Upper lobe of left lung (tissue), 6 donors: Measurements from ENCODE around the gene TSPAN31. TPM values are rescaled to one million over a fixed set of nuclear protein-coding genes. Genes with fewer than 3 reads are reported as not detected.

Experiments used
- ATAC-seq, 2 donors: fragments of 200-7000 bp; cut with Tn5 transposase; one replicate each; pipeline ENCODE4 v1.9.1; 2022; ENCODE audit warnings: mild to moderate bottlenecking in 2 of 2, moderate library complexity in 2 of 2; ENCODE audit not compliant: low FRiP score in 2 of 2
- DNase-seq, 2 donors: peaks; one replicate each; pipeline ENCODE4 v3.0.0-alpha.2; 2019 to 2020
- H3K27ac ChIP-seq, 4 donors: fragments of 200-600 bp; sonication (generic); one replicate each; pipeline ENCODE4 v1.5.1; 2016 to 2019
- H3K27me3 ChIP-seq, 4 donors: fragments of 200-600 bp; sonication (generic); one replicate each; pipeline ENCODE4 v1.5.1; 2017 to 2019
- H3K36me3 ChIP-seq, 4 donors: fragments of 200-600 bp; sonication (generic); one replicate each; pipeline ENCODE4 v1.5.1; 2016 to 2019
- H3K4me1 ChIP-seq, 4 donors: fragments of 200-600 bp; sonication (generic); one replicate each; pipeline ENCODE4 v1.5.1; 2018 to 2019
- H3K4me3 ChIP-seq, 4 donors: fragments of 200-600 bp; sonication (generic); one replicate each; pipeline ENCODE4 v1.5.1; 2017 to 2019; ENCODE audit warnings: mild to moderate bottlenecking in 2 of 4, moderate library complexity in 1 of 4
- H3K9me3 ChIP-seq, 4 donors: fragments of 200-600 bp; sonication (generic); one replicate each; pipeline ENCODE4 v1.5.1; 2018 to 2019
- CTCF ChIP-seq, 6 experiments: fragments of 450-650 bp in 4 of 6; fragments of 200-600 bp in 2 of 6; sonication (generic) in 2 of 6; IDR thresholded peaks; one replicate each; pipeline ENCODE4 v1.5.1; 2016 to 2019; ENCODE audit warnings: antibody characterized with exemption in 6 of 6
- EP300 ChIP-seq, 4 donors: sonication (generic); formaldehyde crosslinking; IDR thresholded peaks; one replicate each; pipeline ENCODE4 v1.5.1; 2017; ENCODE audit warnings: antibody characterized with exemption in 4 of 4, control low read depth in 2 of 4
- POLR2A ChIP-seq, 4 donors: fragments of 450-650 bp; IDR thresholded peaks; one replicate each; pipeline ENCODE4 v1.5.1; 2016 to 2017; ENCODE audit warnings: antibody characterized with exemption in 4 of 4, mild to moderate bottlenecking in 2 of 4
- POLR2AphosphoS5 ChIP-seq, 2 donors: sonication (generic); formaldehyde crosslinking; IDR thresholded peaks; one replicate each; pipeline ENCODE4 v1.5.1; 2017; ENCODE audit warnings: antibody characterized with exemption in 2 of 2
- WGBS, 2 donors: methylation state at CpG; one replicate each; pipeline ENCODE4 v1.1.5; 2017 to 2018; 5-methylcytosine and 5-hydroxymethylcytosine counted together
- total RNA-seq, 6 donors: library from RNA; depleted of rRNA in 4 of 6; stranded (reverse); fragments of >200 nt in 4 of 6; gene quantifications; one replicate each; pipeline versions ENCODE4 v1.1.0 to v1.2.1, GENCODE V29; 2016 to 2021
- donor health status: DM: no; HTN: no; CAD: no; lungs with moderate emphysema.
- donor health status: DM: no; HTN: yes; CAD: no; lungs with severe emphysema.

Gene TSPAN31
- total RNA-seq, 6 donors from 2014 or later: 16.8 to 54.6 (median 37.3) TPM

GRCh38 chr12:57741413-57741789 is 3.4 kb upstream of the TSPAN31 start:
- Histone ChIP-seq H3K4me3 (peak overlapping the region in 3 of 4 donors; percentile 33 to 47 (median 46)), H3K27me3 (peaks cover 1 to 34% (median 19%) of the 10 kb centered on the region in 4 donors), H3K36me3 (peaks cover 0 to 3% (median 0%) of the 10 kb centered on the region in 4 donors), H3K9me3 (no peaks in the 10 kb centered on the region), H3K27ac (peak overlapping the region in 3 of 4 donors; percentile 57 to 80 (median 71)), H3K4me1 (peaks cover 22 to 52% (median 41%) of the 10 kb centered on the region in 4 donors)
- ATAC-seq (no peak), DNase-seq (no peak)
- 50% methylated on average over 1 of the region's 1 CpG for WGBS, 2 donors
- TF ChIP-seq POLR2A (IDR thresholded peaks at IDR 0.05) (no peak), EP300 (IDR thresholded peaks at IDR 0.05) (no peak), POLR2AphosphoS5 (IDR thresholded peaks at IDR 0.05) (no peak), CTCF (IDR thresholded peaks at IDR 0.05) (no peak)

- Histone ChIP-seq H3K4me1 (peaks cover 19 to 45% (median 35%) of the 10 kb centered on the region in 4 donors), H3K27me3 (peaks cover 1 to 31% (median 16%) of the 10 kb centered on the region in 4 donors), H3K9me3 (no peaks in the 10 kb centered on the region), H3K36me3 (peaks cover 0 to 10% (median 3%) of the 10 kb centered on the region in 4 donors), H3K27ac (peak overlapping the region in 3 of 4 donors; percentile 57 to 80 (median 71)), H3K4me3 (peak overlapping the region in 3 of 4 donors; percentile 33 to 47 (median 46))
- WGBS, 2 donors: 37 to 52% methylated on average over 9 to 14 of the region's 14 CpGs
- DNase-seq (peak; percentile 61 to 75), ATAC-seq (no peak)
- TF ChIP-seq EP300 (IDR thresholded peaks at IDR 0.05): no peak
- no peak for TF ChIP-seq POLR2A (IDR thresholded peaks at IDR 0.05)
- no peak for TF ChIP-seq POLR2AphosphoS5 (IDR thresholded peaks at IDR 0.05)
- TF ChIP-seq CTCF (IDR thresholded peaks at IDR 0.05): peak in 1 of 6 experiments; percentile 10
These were observed 2.7 kb upstream of the TSPAN31 start for GRCh38 chr12:57741844-57742738.

- peak overlapping the region in 1 of 4 donors; percentile 92 for H3K27ac ChIP-seq
- no peaks in the 10 kb centered on the region for H3K9me3 ChIP-seq
- no peak for DNase-seq
- WGBS, 2 donors: 83 to 84% methylated on average over 2 of the region's 2 CpGs
- TF ChIP-seq POLR2AphosphoS5 (IDR thresholded peaks at IDR 0.05): no peak
- TF ChIP-seq CTCF (IDR thresholded peaks at IDR 0.05): no peak
- no peak for TF ChIP-seq POLR2A (IDR thresholded peaks at IDR 0.05)
- no peak for TF ChIP-seq EP300 (IDR thresholded peaks at IDR 0.05)
- H3K36me3 ChIP-seq: peaks cover 9 to 27% (median 19%) of the 10 kb centered on the region in 4 donors
- no peak for ATAC-seq
- peaks cover 0 to 14% (median 5%) of the 10 kb centered on the region in 4 donors for H3K27me3 ChIP-seq
- H3K4me3 ChIP-seq: peak overlapping the region in 1 of 4 donors; percentile 62
- H3K4me1 ChIP-seq: peaks cover 4 to 28% (median 18%) of the 10 kb centered on the region in 4 donors
These were observed 1.1 kb upstream of the TSPAN31 start for GRCh38 chr12:57743769-57744168.

- peaks cover 9 to 32% (median 24%) of the 10 kb centered on the region in 4 donors for H3K36me3 ChIP-seq
These were observed 554 bp upstream of the TSPAN31 start for GRCh38 chr12:57744194-57744776.

More at GRCh38 chr12:57744194-57744776, 554 bp upstream of the TSPAN31 start:
- WGBS, 2 donors: 5 to 13% methylated on average over 21 of the region's 21 CpGs
- no peaks in the 10 kb centered on the region for H3K9me3 ChIP-seq
- TF ChIP-seq CTCF (IDR thresholded peaks at IDR 0.05) (no peak), EP300 (IDR thresholded peaks at IDR 0.05) (peak in 1 of 4 donors; percentile 21), POLR2A (IDR thresholded peaks at IDR 0.05) (peak in 1 of 4 donors; percentile 15), POLR2AphosphoS5 (IDR thresholded peaks at IDR 0.05) (peak in 1 of 2 donors; percentile 58)
- peak overlapping the region; percentile 92 to 98 (median 95) for H3K27ac ChIP-seq
- DNase-seq (peak; percentile 72 to 75), ATAC-seq (peak; percentile 83 to 84)
- H3K4me3 ChIP-seq: peak overlapping the region in 3 of 4 donors; percentile 62 to 83 (median 79)
- H3K27me3 ChIP-seq: peaks cover 0 to 9% (median 4%) of the 10 kb centered on the region in 4 donors
- H3K4me1 ChIP-seq: peaks cover 3 to 23% (median 15%) of the 10 kb centered on the region in 4 donors
